Measurements from ENCODE around the gene SPIRE1.
"Not testable (repeated sequence)": the region's sequence is repeated elsewhere in the genome, so short reads cannot be mapped to it uniquely, and the experiment has no call there.

Gene SPIRE1

DNA sequence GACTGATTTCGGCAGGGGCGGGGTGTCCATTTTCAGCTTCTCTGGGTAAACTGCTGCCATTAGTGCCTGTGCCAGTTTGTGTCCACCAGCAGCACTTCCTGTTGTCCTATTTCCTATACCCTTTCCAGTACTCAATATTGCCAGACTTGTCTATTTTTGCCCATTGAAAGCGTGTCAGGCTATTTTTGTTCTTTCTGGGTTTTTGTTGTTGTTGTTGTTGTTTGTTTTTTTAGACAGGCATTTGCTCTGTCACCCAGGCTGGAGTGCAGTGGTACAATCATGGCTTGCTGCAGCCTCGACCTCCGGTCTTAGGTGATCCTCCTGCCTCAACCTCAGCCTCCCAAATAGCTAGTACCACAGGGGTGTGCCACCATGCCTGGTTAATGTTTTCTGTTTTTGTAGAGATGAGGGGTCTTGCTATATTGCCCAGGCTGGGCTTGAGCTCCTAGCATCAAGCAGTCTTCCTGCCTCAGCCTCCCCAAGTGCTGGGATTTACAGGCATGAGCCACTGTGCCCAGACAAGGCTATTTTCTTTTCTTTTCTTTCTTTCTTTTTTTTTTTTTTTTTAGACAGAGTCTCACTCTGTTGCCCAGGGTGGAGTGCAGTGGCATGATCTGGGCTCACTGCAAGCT lies 241.7 kb downstream of the SPIRE1 start:
- DNase-seq (ENCODE audit: low read depth), result no peak

GRCh38 chr18:12411456-12411855 lies 246.5 kb downstream of the SPIRE1 start:
- DNase-seq (ENCODE audit: low read depth), result no peak

GRCh38 chr18:12410747-12411146 lies 247.2 kb downstream of the SPIRE1 start:
- DNase-seq (ENCODE audit: low read depth), result not testable (repeated sequence)

DNA sequence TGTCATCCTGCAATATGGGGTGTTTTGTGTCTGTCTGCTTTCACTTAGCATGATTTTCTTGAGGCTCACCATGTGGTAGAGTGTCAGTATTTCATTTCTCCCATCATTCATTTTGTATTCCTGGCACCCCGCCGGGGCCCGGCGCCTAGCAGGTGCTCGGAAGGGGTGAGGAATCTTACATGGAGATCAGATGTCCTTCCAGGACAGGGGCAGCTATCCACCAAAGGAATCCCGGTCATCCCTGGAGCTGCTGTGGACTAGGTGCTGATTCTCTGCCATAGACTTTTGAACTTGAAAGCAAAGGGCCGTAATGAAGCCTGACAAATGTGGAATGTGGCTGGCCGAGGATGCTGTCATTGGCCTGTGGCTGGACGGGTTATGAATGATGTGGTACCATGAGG lies 247.8 kb downstream of the SPIRE1 start:
- DNase-seq (ENCODE audit: low read depth), result no peak

DNA sequence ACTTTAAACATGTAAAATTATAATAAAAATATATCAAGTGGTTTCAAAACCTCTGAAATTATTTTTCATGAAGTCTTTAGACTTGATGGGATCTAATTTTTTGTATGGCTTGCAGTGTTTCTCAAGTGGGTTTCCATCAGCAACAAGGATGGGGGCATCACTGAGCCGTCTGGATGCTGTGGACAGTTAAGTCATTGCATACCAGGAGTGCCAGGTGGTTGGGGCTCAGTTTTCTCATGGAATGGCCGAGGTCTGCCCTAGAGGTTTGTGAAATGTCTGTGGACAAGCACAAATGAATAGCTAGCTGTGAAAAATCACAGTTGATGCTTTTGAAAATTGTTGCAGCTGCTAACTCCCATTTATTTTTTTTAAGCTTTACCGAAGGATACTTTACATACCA lies 248.4 kb downstream of the SPIRE1 start:
- DNase-seq (ENCODE audit: low read depth), result no peak

GRCh38 chr18:12408247-12408869 lies 249.5 kb downstream of the SPIRE1 start:
- DNase-seq (ENCODE audit: low read depth), result no peak

GRCh38 chr18:12406371-12407111 lies 251.4 kb downstream of the SPIRE1 start:
- no peak for DNase-seq (ENCODE audit: low read depth)

DNA sequence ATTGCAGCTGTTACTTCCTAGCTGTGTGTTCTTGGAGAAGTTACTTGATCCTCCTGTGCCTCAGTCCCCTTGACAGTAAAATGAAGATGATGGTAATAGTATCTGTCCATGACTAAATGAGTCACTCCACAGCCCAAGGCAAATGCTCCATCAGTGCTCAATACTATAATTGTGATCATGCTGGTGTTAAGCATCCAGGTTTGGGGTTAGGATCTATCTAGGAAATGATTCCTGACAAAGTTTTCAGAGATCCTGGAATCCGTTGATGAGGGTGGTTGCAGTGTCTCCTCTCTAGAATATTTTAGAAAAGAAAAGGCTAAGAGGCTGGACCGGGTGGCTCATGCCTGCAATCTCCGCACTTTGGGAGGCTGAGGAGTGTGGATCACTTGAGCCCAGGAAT lies 252.8 kb downstream of the SPIRE1 start:
- no peak for DNase-seq (ENCODE audit: low read depth)

GRCh38 chr18:12403601-12404506 lies 254.1 kb downstream of the SPIRE1 start:
- no peak for DNase-seq (ENCODE audit: low read depth)

GRCh38 chr18:12401881-12402280 lies 256.0 kb downstream of the SPIRE1 start:
- no peak for DNase-seq (ENCODE audit: low read depth)

DNA sequence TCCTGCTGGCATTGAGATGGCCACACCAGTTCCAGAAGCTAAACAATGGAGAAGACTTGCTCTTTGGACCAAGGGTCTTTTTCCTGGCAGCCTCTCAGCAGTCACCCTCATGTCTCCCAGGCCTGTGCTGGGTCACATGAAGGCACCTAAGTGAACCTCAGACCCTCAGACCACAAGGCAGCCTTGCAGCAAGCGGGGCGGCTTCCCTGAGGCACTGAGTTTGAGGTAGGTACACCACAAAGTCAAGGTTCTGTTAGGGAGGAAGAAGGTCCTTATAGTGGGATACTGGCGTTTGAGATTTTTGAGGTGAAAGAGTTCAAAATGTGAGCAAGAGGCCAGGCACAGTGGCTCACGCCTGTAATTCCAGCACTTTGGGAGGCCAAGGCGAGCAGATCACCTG lies 258.7 kb downstream of the SPIRE1 start:
- no peak for DNase-seq (ENCODE audit: low read depth)

DNA sequence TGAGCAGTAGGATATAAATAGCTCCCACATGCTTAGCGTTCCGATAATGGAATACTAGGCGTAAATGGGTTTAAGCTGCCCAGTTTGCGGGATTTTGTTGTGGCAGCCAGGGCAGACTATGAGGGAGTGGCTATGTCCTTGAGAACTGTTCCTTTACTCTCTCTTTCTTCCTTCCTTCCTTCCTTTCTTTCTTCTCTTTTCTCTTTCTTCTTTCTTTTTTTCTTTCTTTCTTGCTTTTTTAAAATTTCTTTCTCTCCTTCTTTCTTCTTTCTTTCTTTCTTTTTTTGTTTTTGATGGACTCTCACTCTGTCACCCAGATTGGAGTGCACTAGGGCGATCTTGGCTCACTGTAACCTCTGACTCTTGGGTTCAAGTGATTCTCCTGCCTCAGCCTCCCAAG lies 259.3 kb downstream of the SPIRE1 start:
- no peak for DNase-seq (ENCODE audit: low read depth)

- no peak for DNase-seq (ENCODE audit: low read depth)
Measured at GRCh38 chr18:12397793-12398192, 260.1 kb downstream of the SPIRE1 start.

DNA sequence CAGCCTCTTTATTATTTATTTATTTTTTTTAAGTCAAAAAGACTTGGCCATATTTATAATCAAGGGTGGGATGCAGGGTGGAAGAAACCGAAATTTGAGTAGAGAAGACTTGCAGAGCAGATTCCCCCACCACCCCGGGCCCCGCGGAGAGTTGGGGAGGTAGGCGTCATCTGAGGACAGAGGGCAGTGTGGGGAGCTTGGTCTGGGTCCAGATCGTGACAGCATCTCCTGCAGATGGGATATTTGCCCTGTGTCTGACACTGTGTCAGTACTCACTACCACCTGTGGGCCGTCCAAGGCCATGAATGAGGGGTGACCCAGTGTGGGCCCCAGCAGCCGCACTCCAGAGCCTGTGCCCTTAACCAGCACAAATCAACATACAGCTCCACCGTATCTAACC lies 260.7 kb downstream of the SPIRE1 start:
- DNase-seq (ENCODE audit: low read depth), result no peak

Measured in stimulated activated CD8-positive, alpha-beta memory T cell treated with anti-CD3 and anti-CD28 coated beads, Interleukin-4, amount 100 ng/mL, for 24 hours (primary cell).